ENCODE results near the gene GGTLC1.

Gene GGTLC1

DNA sequence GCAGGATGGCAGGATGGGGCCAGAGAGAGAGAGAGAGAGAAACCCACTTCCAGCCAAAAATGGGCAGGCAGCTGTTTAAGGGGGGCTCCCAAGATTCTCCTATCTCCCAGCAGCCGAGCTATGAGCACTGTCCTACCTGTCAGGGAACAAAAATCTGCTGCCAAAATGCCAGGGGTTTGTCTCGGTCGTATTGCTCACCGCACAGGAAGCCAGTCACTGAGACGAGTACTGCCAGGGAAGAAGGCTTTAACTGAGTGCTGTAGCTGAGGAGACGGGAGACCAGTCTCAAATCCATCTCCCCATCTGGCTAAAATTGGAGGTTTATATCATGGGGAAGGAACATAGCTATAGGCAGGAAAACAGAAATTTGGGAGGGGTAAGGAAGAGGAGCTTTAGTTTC lies 22.3 kb downstream of the GGTLC1 start:
- no peak for DNase-seq (ENCODE audit: low read depth, low spot score)

DNA sequence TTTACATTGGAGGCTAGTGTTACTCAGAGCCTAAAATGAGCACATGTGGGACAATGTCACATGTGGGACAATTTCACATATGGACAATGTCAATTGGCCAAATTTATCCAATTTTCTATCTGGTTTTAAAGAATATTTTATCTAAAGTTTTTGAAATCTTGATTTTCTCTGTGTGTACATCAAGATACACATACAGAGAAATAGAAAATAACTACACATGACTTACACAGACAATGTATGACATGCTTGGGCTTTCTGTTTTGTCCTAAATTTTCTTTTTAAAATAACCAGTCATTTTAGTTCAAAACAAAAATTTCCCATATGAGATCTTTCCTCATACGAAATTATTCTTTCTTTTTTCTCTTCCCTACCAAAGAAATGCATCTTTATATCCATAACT lies 24.6 kb downstream of the GGTLC1 start:
- DNase-seq (ENCODE audit: low read depth, low spot score) = no peak

DNA sequence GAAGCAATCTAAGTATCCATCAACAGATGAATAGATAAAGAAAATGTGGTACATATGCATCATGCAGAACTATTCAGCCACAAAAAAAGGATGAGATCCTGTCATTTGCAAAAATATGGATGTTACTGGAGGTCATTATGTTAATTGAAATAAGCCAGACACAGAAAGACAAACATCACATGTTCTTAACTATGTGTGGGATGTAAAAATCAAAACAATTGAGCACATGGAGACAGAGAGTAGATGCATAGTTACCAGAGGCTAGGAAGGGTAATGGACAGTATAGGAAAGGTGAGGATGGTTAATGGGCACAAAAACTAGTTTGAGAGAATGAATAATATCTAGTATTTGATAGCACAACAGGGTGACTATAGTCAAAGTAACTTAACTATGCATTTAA lies 26.3 kb downstream of the GGTLC1 start:
- no peak for DNase-seq (ENCODE audit: low read depth, low spot score)

DNA sequence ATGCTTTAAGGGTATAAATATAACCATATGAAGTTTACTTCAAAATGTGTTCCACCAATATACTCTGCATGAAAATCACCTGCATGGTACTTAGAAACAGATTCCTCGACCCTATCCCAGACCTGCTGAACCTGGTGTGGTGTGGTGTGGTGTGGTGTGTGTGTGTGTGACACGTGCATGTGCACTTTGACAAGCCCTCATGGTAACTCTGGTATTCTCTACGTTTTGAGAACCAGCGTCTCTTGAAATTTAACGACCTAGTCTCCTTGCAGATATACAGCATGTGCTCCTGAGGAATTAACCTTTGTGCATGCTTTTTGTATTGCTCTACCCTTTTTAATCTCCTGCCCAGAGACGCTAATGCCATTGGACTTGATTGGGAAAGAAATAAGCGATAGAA lies 29.5 kb downstream of the GGTLC1 start:
- no peak for DNase-seq (ENCODE audit: low read depth, low spot score)

DNA sequence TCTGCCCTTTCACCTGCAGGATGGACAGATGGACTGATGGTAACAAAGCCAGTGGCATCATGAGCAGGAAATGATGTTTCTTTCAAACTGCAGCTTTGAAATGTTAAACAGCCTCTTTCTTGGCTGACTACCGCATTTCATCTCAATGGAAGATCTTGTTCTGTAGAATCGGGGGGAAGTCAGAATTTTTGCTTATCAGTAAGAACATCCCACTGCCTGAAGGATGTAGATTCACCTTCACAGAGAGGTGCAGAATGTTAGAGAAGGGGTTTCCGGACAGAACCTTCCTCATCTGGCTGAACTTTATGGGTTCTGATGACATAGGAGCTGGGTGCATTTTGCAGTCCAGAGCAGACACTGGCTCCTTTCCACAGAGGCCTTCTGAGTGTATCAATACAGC lies 32.7 kb downstream of the GGTLC1 start:
- no peak for DNase-seq (ENCODE audit: low read depth, low spot score)

- DNase-seq (ENCODE audit: low read depth, low spot score) = no peak
Observed at GRCh38 chr20:23954008-23954745, 34.4 kb downstream of the GGTLC1 start.

GRCh38 chr20:23946206-23946605 lies 42.4 kb downstream of the GGTLC1 start:
- DNase-seq (ENCODE audit: low read depth, low spot score) = no peak

GRCh38 chr20:23943304-23943703 lies 45.3 kb downstream of the GGTLC1 start:
- DNase-seq (ENCODE audit: low read depth, low spot score) = no peak

DNA sequence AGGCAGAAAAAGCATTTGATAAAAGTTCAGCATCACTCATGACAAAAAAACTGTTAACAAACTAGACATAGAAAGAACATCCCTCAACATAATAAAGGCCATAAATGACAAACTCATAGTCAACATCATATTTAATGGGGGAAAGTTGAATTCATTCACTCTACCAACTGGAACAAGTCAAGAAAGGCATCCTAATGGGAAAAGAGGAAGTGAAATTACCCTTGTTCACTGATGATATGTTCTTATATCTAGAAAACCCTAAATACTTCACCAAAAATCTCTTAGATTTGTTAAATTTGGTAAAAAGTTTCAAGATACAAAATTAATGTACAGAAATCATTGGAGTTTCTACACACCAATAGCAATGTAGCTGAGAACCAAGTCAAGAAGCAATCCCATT lies 48.9 kb downstream of the GGTLC1 start:
- DNase-seq (ENCODE audit: low read depth, low spot score) = no peak

- DNase-seq (ENCODE audit: low read depth, low spot score) = no peak
Observed at GRCh38 chr20:23939063-23939462, 49.5 kb downstream of the GGTLC1 start.

DNA sequence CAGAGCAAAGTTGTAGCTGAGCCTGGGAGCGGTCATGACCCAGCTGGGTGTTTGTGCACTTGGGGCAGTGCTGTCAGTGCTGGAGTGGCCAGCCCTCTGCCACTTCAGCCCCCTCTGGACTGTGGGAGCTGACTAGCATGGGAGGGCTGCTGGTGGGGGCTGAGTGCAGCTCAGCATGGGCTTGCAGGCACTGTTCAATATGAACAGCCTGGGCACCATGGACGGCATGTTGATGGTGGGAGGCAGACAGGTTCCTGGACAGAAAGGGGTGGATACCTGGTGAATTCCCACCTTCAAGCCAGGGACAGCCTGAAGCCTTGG lies 50.5 kb downstream of the GGTLC1 start:
- DNase-seq (ENCODE audit: low read depth, low spot score) = no peak

DNA sequence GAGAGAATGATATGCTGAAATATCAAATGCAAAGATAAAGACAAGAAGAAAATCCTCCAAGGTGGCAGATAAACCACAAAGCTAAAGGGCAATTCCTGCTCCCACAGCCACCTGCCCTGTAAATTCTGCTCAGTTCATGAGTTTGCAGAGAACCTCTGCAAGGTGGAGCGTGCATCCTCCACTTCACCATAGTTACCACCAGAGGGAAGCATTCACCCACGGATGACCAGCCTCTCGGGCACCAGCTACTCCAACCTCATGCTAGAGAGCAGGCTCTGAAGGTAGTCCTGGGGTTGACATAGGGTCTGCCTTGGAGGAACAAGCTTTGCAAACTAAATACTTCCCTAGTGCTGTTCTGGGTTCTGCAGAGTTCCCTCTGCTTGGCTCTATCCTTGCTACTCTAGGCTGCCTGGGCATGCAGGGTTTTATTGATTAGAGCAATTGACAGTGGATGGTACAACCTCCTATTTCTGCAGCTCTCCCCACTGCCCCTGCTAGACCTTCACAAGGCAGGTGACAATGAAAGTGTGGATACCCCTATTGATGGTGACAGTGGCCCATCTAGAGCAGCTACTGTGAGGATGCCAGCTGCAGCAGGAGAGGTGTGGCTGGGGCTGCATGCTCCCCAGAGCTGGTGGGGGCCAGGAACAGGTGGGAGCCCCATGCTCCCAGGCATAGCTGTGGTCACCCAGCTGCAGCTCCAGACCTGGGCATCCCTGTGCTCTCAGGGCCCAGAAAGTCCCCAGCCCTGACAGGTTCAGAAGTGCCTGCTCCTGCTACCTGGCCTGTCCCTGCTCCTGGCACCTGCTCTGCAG lies 51.1 kb downstream of the GGTLC1 start:
- peak; percentile 16 for DNase-seq (ENCODE audit: low read depth, low spot score)
